Prostate gland (tissue), 2 donors: ENCODE measurements around the gene LRPPRC.

ENCODE experiments used
- CTCF ChIP-seq, 4 experiments: fragments of 200-600 bp in 2 of 4; fragments of 450-650 bp in 2 of 4; sonication (generic) in 2 of 4; IDR thresholded peaks; 1 replicate in 3 of 4; 2 replicates in 1 of 4; pipeline ENCODE4 v1.5.1; 2016 to 2019; ENCODE audit warnings: antibody characterized with exemption in 4 of 4, mild to moderate bottlenecking in 2 of 4, moderate library complexity in 2 of 4
- POLR2A ChIP-seq: fragments of 450-650 bp; IDR thresholded peaks from one replicate; pipeline ENCODE4 v1.6.1; 2016; ENCODE audit warnings: antibody characterized with exemption, mild to moderate bottlenecking
- POLR2AphosphoS5 ChIP-seq: sonication (generic); formaldehyde crosslinking; IDR thresholded peaks from one replicate; pipeline ENCODE4 v1.6.1; 2017; ENCODE audit warnings: antibody characterized with exemption

GRCh38 chr2:43937269-43937820, 58.4 kb downstream of the LRPPRC start:
- TF ChIP-seq POLR2A, result no peak
- no peak for TF ChIP-seq CTCF (IDR thresholded peaks at IDR 0.05)
- TF ChIP-seq POLR2AphosphoS5, result no peak
